K562 (cell line): ENCODE measurements around the gene NEIL1. TPM values are rescaled to one million over a fixed set of nuclear protein-coding genes. Genes with fewer than 3 reads are reported as not detected.
A peak's percentile ranks its signal among the peaks of the same experiment; 100 is the strongest.
"Not testable (repeated sequence)": the region's sequence is repeated elsewhere in the genome, so short reads cannot be mapped to it uniquely, and the experiment has no call there.

ENCODE experiments used
- ATAC-seq: fragments of 200-7000 bp; cut with Tn5 transposase; 3 replicates; pipeline ENCODE4 v1.9.1; 2020; ENCODE audit warnings: moderate library complexity
- BruUV-seq: library from RNA; stranded (reverse); fragments of 400-500 nt; replicated peaks from 2 replicates; lab custom pipeline; 2021; lab: Mats Ljungman, UMichigan
- CTCF ChIA-PET: fragments of 300-600 bp; formaldehyde crosslinking; extraction: SDS; loops from one replicate; lab custom pipeline; 2021; ENCODE audit warnings: low intra/inter-chr PET ratio; lab: Yijun Ruan, JAX
- POLR2A ChIA-PET: fragments of 300-600, 350-650 bp; sonication (Branson Sonifier 250); formaldehyde crosslinking; extraction: SDS; loops from one replicate; lab custom pipeline; 2021; ENCODE audit warnings: antibody characterized with exemption, inconsistent platforms; lab: Yijun Ruan, JAX
- DNase-seq, 4 experiments: peaks; one replicate each; pipeline versions ENCODE4 v3.0.0 to v3.0.0-alpha.2; 2011 to 2018; ENCODE audit warnings: low spot score in 3 of 4, mixed read lengths in 3 of 4; ENCODE audit errors: extremely low read depth in 1 of 4
- FAIRE-seq: peaks from 2 replicates; lab custom pipeline; 2011; peaks lifted over from hg19 to GRCh38; lab: Jason Lieb, UNC
- H2AFZ ChIP-seq: 2 replicates; pipeline ENCODE4 v1.6.0; 2011; ENCODE audit warnings: low read depth, low read length, control low read depth, inconsistent platforms
- H3K27ac ChIP-seq: fragments of 200-600 bp; 3 replicates; pipeline ENCODE4 v1.8.0; 2011; ENCODE audit warnings: low read depth, mild to moderate bottlenecking, control low read depth, inconsistent platforms, low read length, moderate library complexity, mixed read lengths; ENCODE audit errors: extremely low read depth
- H3K27me3 ChIP-seq, 2 experiments: fragments of 300-600 bp in 1 of 2; 2 replicates in 1 of 2; 3 replicates in 1 of 2; pipeline versions ENCODE4 v1.6.0 to v1.8.0; 2011; ENCODE audit warnings: inconsistent platforms in 2 of 2, low read length in 2 of 2, mild to moderate bottlenecking in 1 of 2, mixed read lengths in 1 of 2, moderate library complexity in 1 of 2; ENCODE audit not compliant: control insufficient read depth in 2 of 2, insufficient read depth in 2 of 2
- H3K36me3 ChIP-seq: fragments of 300-600 bp; 3 replicates; pipeline ENCODE4 v1.8.0; 2011; ENCODE audit warnings: mild to moderate bottlenecking, low read length, inconsistent platforms; ENCODE audit not compliant: control insufficient read depth, insufficient read depth
- H3K4me1 ChIP-seq, 2 experiments: fragments of 200-600 bp in 1 of 2; replicated peaks in 1 of 2; 2 replicates in 1 of 2; 3 replicates in 1 of 2; pipeline versions ENCODE4 v1.5.1 to v1.8.0; 2011; ENCODE audit warnings: inconsistent platforms in 2 of 2, low read length in 2 of 2, mild to moderate bottlenecking in 1 of 2, mixed read lengths in 1 of 2, moderate library complexity in 1 of 2; ENCODE audit not compliant: control insufficient read depth in 2 of 2, insufficient read depth in 2 of 2
- H3K4me2 ChIP-seq: 2 replicates; pipeline ENCODE4 v1.6.1; 2011; ENCODE audit warnings: low read length, control low read depth, inconsistent platforms, mixed read lengths; ENCODE audit not compliant: insufficient read depth
- H3K4me3 ChIP-seq: fragments of 200-600 bp; sonication (generic), shearing (Covaris generic); 2 replicates; pipeline ENCODE4 v1.5.1; 2016; ENCODE audit warnings: control low read depth, inconsistent platforms
- H3K79me2 ChIP-seq: fragments of 200-600 bp; 3 replicates; pipeline ENCODE4 v1.8.0; 2011; ENCODE audit warnings: low read length, inconsistent platforms; ENCODE audit not compliant: control insufficient read depth, insufficient read depth
- H3K9ac ChIP-seq, 2 experiments: 2 replicates each; pipeline versions ENCODE4 v1.6.0 to v1.6.1; 2011; ENCODE audit warnings: low read depth in 2 of 2, low read length in 2 of 2, control low read depth in 1 of 2, inconsistent platforms in 1 of 2, mild to moderate bottlenecking in 1 of 2, mixed read lengths in 1 of 2; ENCODE audit not compliant: insufficient read depth in 1 of 2
- H3K9me1 ChIP-seq: one replicate; pipeline ENCODE4 v1.6.0; 2011; ENCODE audit warnings: inconsistent platforms, mild to moderate bottlenecking, low read length, moderate library complexity; ENCODE audit not compliant: control insufficient read depth, insufficient read depth
- H3K9me3 ChIP-seq: replicated peaks from 2 replicates; pipeline ENCODE4 v1.5.1; 2011; ENCODE audit warnings: low read depth, low read length, inconsistent platforms; ENCODE audit not compliant: control insufficient read depth, insufficient read depth
- H4K20me1 ChIP-seq: replicated peaks from 2 replicates; pipeline ENCODE4 v1.6.1; 2011; ENCODE audit warnings: low read length, inconsistent platforms, mixed read lengths; ENCODE audit not compliant: control insufficient read depth, insufficient read depth
- WGBS: fragments of 100-300 bp; shearing (Covaris generic); methylation state at CpG from one replicate; pipeline ENCODE4 v1.1.6; 2016; ENCODE audit warnings: low coverage, mixed read lengths; ENCODE audit not compliant: insufficient coverage; ENCODE audit errors: missing lambda C conversion rate; 5-methylcytosine and 5-hydroxymethylcytosine counted together
- in situ Hi-C: fragments of 300-500 bp; cut with MboI; formaldehyde crosslinking; loops from 4 replicates; pipeline ENCODE4 v1.15.0; 2018; ENCODE audit warnings: inconsistent platforms, mixed read lengths
- intact Hi-C: fragments of 100-400 bp; cut with micrococcal nuclease; formaldehyde crosslinking; loops from 2 replicates; pipeline ENCODE4 v1.14.2; 2022
- polyA plus RNA-seq, 8 experiments: library from polyadenylated mRNA; depleted of rRNA in 4 of 8; stranded (reverse) in 5 of 8; unstranded in 3 of 8; fragments of >200 nt; fragmentation: Nextera tagmentation in 2 of 8; fragmentation: Illumina TruSeq in 1 of 8; extraction: Ambion mirVana in 2 of 8; extraction: Trizol in 1 of 8; gene quantifications; 2 replicates each; pipeline versions ENCODE4 v1.2.1 to v1.2.3, GENCODE V29; 2011 to 2014; ENCODE audit warnings: inconsistent platforms in 1 of 8, missing spikeins in 1 of 8
- total RNA-seq, 7 experiments: library from RNA; depleted of rRNA in 6 of 7; stranded (reverse); fragments of >200 nt in 6 of 7; fragmentation: Illumina TruSeq in 2 of 7; extraction: Trizol in 2 of 7; gene quantifications; 2 replicates each; pipeline versions ENCODE4 v1.2.1 to v1.2.3, GENCODE V29; 2011 to 2021; ENCODE audit warnings: low replicate concordance in 1 of 7
- TF ChIP-seq, protein P1 (sequence below), 3 experiments: IDR thresholded peaks in 2 of 3; conservative IDR thresholded peaks in 1 of 3; 2 replicates each; pipeline ENCODE4 v1.5.1; 2011 to 2012; ENCODE audit warnings: low read length in 3 of 3, mild to moderate bottlenecking in 3 of 3, control low read depth in 2 of 3, improper control_type of control experiment in 1 of 3, inconsistent platforms in 1 of 3, low read depth in 1 of 3, mixed read lengths in 1 of 3, moderate library complexity in 1 of 3; ENCODE audit not compliant: insufficient read depth in 2 of 3

Gene NEIL1
- total and polyA plus RNA-seq, 9 of the 15 experiments (the other 6 are each of a cell fraction or from before 2014, with no cell fraction given) = 0.14 to 4.3 (median 2.4) TPM

DNA sequence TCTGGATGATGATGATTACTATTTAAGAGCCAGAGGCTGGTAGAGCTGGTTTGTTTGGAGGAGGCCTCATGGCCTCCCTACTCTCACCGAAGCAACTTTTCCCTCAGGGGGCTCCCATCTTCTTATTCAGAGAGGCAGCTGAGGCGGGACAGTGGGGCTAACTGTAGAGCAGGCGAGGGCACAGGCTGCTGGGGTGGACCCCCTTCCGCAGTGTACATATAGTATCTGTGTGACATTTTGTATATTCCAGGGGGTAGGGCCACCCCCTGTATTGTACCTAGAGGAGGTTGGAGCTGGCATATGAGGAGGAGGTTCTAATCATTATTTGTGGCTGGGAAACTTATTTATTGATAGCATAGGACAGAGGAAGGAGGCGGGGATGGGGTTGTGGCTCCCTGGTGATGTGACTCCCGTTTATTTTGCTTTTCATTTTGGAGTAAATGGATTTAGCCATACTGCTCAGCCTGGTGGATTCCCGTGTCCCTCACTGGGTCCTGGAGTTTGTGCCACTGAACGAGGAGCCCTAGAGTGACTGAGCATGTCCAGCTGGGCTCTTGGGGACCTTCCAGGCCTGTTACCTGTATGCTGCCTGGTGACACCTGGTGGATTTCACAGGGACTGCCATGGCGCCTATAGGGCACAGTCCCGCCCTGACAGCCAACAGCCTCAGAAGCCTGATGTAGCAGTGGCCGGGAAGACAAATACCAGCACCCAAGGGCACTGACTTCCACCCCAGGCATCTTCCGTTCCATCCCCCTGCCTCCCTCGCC is 48.1 kb upstream of the NEIL1 start:
- ATAC-seq = peak; percentile 99
- WGBS = 19% methylated on average over 4 of the region's 13 CpGs
- peak; percentile 85 for FAIRE-seq
- H2AFZ ChIP-seq, DNase-seq, CTCF ChIA-PET, POLR2A ChIA-PET, intact Hi-C loops, H3K4me2 ChIP-seq, H3K4me1 ChIP-seq, H4K20me1 ChIP-seq, BruUV-seq, H3K4me3 ChIP-seq, H3K9me3 ChIP-seq, H3K9ac ChIP-seq, H3K36me3 ChIP-seq, H3K79me2 ChIP-seq, H3K27ac ChIP-seq, H3K9me1 ChIP-seq: not testable (repeated sequence)
- in situ Hi-C loops = loop anchor here (25.0 kb wide), 3 partner anchors 961 to 1336 kb away; partner anchors contain the start of gene ISLR2
- H3K27me3 ChIP-seq = peaks cover 4 to 10% of the 10 kb centered on the region in 2 experiments; a peak in 4 of 5 replicates

DNA sequence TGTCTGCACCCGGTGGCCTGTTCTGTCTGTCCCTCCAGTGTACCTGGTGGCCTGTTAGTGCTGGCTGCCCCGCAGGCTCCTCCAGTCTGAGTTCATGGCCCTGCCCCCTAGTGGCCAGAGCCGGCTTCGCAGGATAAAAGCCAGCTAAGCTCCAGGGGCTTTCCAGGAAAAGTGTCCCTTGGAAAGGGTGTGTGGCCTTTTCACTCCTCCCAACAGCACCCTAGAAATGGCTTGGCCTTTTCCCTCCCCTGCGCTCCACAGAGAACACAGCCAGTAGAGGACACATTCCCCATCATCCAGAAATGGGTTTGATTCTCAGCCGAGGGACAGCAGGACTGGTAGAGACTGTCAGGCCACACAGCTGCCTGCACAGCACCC is 47.5 kb upstream of the NEIL1 start:
- H3K79me2 ChIP-seq, BruUV-seq, H2AFZ ChIP-seq, DNase-seq, H4K20me1 ChIP-seq, H3K4me2 ChIP-seq, POLR2A ChIA-PET, H3K9ac ChIP-seq, H3K4me3 ChIP-seq, H3K4me1 ChIP-seq, H3K9me1 ChIP-seq, intact Hi-C loops, CTCF ChIA-PET, H3K27ac ChIP-seq, FAIRE-seq, H3K9me3 ChIP-seq, H3K36me3 ChIP-seq: not testable (repeated sequence)
- peaks cover 4 to 14% of the 10 kb centered on the region in 2 experiments; a peak in 4 of 5 replicates for H3K27me3 ChIP-seq
- in situ Hi-C loops = loop anchor here (25.0 kb wide), 3 partner anchors 962 to 1337 kb away; partner anchors contain the start of gene ISLR2
- WGBS = 8% methylated on average over 5 of the region's 6 CpGs
- ATAC-seq = peak; percentile 99
- TF ChIP-seq, protein P1, sequence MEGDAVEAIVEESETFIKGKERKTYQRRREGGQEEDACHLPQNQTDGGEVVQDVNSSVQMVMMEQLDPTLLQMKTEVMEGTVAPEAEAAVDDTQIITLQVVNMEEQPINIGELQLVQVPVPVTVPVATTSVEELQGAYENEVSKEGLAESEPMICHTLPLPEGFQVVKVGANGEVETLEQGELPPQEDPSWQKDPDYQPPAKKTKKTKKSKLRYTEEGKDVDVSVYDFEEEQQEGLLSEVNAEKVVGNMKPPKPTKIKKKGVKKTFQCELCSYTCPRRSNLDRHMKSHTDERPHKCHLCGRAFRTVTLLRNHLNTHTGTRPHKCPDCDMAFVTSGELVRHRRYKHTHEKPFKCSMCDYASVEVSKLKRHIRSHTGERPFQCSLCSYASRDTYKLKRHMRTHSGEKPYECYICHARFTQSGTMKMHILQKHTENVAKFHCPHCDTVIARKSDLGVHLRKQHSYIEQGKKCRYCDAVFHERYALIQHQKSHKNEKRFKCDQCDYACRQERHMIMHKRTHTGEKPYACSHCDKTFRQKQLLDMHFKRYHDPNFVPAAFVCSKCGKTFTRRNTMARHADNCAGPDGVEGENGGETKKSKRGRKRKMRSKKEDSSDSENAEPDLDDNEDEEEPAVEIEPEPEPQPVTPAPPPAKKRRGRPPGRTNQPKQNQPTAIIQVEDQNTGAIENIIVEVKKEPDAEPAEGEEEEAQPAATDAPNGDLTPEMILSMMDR (IDR thresholded peaks at IDR 0.05 in 2 of 3, conservative IDR thresholded peaks at IDR 0.05 in 1 of 3; ENCODE audit: insufficient read depth in 2 of 3, low read depth in 1 of 3, low read length in 3 of 3) = peak; percentile 37 to 54 (median 41); a peak in 5 of 6 replicates

DNA sequence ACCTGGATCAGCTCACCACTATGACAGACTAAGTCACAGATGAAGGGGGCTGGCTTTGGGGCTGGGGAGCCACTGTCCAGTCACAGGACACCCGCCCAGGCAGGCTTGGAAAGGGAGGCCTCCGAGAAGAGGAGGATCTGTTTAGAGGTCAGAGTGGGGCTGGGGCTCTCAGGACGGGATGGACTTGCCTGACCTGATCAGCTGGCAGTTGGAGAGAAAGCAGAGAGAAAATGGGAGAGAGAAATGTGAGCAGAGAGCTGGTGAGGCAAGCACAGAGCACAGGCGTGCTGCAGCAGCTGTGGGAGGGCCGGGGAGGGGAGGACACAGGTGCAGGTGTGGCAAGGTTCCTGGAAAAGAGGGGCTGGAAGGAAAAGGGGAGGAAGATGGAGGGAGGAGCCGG is 46.8 kb upstream of the NEIL1 start:
- DNase-seq, intact Hi-C loops, H3K27ac ChIP-seq, H4K20me1 ChIP-seq, H3K9ac ChIP-seq, H2AFZ ChIP-seq, H3K9me1 ChIP-seq, H3K4me1 ChIP-seq, H3K36me3 ChIP-seq, CTCF ChIA-PET, H3K4me3 ChIP-seq, H3K4me2 ChIP-seq, ATAC-seq, BruUV-seq, FAIRE-seq, H3K9me3 ChIP-seq, H3K79me2 ChIP-seq: not testable (repeated sequence)
- peaks cover 8 to 19% of the 10 kb centered on the region in 2 experiments; a peak in 4 of 5 replicates for H3K27me3 ChIP-seq
- in situ Hi-C loops = loop anchor here (10.0 kb wide), 1 partner anchor 1235 kb away; no protein-coding TSS in a partner anchor
- WGBS = 5% methylated on average over 4 of the region's 6 CpGs
- POLR2A ChIA-PET = interaction anchor here (1.1 kb wide), 1 partner anchor 381 kb away, joined by 3 read pairs; no protein-coding TSS in a partner anchor
